NCI-H1417 treated with DMSO at 0.1 percent for 48 hours (cell line): Measurements from ENCODE around the gene CELA3B.
"Not testable (repeated sequence)": the region's sequence is repeated elsewhere in the genome, so short reads cannot be mapped to it uniquely, and the experiment has no call there.

Source experiments
- DNase-seq: peaks from one replicate; lab custom pipeline; 2025; lab: John Stamatoyannopoulos, UW

CELA3B gene

DNA sequence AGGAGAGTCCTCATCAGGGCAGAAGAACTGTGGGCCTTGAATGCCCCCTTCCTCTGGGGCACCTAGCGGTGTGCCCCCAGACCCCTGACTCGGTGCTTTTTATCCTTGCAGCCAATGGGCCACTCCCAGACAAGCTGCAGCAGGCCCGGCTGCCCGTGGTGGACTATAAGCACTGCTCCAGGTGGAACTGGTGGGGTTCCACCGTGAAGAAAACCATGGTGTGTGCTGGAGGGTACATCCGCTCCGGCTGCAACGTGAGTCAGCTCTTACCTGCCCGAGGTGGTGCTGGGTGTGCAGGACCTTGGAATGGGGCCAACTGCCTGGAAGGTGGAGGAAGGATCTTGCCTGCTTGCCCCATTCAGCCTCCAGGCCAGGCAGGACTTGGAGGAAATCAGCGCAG, 30.4 kb downstream of the CELA3B start:
- DNase-seq: not testable (repeated sequence)

DNA sequence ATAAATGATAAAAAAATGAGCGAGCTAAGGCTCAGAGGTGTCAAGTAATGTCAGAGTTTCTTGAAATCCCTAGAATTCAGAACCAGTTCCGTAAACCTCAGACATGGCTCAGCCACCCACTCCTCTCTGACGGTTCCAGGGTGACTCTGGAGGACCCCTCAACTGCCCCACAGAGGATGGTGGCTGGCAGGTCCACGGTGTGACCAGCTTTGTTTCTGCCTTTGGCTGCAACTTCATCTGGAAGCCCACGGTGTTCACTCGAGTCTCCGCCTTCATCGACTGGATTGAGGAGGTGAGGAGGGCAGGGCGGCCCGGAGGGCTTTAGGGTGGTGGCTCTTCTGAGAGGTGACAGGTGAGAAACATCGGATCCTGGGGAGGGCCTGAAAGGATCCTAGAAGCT, 32.7 kb downstream of the CELA3B start:
- DNase-seq: not testable (repeated sequence)

DNA sequence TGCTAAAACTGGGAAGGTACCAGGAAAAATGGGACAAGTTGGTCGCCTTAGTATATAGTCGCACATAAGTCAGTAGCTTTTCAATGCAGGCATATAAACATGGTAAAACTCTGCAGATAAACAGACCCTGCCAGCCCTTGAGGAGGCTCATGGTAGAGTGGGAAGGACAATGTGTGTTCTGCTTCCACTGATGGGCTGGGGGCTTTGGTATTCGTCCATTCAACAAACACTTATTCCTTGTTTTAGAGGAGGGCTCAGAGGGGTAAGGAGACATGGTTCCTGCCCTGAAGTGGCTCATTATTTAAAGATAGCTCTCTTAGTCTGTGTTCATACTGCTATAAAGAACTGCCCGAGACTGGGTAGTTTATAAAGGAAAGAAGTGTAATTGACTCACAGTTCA, 35.9 kb downstream of the CELA3B start:
- DNase-seq: not testable (repeated sequence)

DNA sequence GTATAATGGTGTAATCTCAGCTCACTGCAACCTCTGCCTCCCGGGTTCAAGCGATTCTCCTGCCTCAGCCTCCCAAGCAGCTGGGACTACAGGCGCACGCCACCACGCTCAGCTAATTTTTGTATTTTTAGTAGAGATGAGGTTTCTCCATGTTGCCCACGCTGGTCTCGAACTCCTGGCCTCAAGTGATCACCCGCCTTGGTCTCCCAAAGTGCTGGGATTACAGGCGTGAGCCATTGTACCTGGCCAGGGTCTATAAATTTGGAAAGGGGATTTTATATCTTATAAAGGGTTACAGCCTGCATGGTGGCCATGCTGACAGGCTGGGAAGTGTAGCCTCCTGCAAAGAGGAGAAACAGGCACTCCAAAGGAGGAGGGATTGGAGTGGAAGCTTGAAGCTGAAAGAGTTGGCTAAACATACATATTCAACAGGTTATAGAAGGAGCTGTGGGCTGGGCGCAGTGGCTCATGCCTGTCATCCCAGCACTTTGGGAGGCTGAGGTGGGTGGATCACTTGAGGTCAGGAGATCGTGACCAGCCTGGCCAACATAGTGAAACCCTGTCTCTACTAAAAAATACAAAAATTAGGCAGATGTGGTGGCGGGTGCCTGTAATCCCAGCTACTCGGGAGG, 37.9 kb downstream of the CELA3B start:
- not testable (repeated sequence) for DNase-seq

DNA sequence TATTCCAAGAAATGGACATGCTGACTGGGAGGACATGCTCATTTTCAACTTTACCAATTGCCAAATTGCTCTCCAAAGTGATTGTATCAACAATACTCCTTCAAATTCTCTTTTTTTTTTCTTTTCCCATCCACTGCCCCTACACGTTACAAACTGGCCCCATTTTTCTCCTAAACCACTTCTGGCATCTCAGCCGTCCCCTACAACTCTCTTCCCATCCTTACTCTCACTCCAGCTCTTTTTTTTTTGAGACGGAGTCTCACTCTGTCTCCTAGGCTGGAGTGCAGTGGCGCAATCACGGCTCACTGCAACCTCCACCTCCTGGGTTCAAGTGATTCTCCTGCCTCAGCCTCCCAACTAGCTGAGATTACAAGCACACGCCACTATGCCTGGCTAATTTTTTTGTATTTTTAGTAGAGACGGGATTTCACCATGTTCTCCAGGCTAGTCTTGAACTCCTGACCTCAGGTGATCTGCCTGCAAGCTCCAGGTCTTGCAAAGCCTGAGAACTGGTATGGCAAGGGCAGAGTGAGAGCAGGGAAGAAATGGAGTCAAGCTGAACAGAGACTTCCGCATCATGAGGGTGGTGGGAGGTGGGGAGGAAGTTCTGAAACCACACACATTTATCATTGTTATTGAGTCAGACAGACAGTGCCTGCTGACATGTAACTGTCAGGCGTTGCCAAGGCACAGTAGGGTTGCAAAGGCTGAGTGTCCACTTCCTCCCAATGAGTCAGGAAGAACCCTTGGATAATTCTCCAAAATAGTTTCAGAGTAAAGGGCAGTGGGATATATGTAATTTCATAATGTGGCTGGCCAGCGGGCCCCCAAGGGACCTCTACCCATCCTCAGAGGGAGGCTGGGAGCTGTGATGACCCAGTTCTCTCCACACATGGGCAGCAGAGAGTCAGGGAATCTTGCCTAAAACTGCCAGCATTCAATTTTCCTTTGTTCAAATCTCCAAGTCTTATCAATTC, 42.0 kb downstream of the CELA3B start:
- no peak for DNase-seq

DNA sequence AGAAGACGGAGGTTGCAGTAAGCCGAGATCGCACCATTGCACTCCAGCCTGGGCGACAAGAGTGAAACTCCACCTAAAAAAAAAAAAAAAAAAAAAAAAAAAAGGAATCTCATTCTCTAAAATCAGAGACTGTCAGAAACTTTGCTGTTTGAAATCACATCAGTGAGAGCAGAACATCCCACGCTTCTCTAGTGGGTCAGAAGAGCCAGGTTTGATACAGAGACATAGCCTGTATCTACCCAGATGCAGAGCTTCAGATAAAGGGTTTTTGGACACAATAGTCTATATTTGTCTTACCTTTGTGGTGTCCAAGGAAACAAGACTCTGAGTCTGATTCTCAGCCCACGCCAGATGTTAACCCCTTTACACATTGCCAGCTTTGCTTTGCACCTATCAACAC, 44.2 kb downstream of the CELA3B start:
- no peak for DNase-seq

DNA sequence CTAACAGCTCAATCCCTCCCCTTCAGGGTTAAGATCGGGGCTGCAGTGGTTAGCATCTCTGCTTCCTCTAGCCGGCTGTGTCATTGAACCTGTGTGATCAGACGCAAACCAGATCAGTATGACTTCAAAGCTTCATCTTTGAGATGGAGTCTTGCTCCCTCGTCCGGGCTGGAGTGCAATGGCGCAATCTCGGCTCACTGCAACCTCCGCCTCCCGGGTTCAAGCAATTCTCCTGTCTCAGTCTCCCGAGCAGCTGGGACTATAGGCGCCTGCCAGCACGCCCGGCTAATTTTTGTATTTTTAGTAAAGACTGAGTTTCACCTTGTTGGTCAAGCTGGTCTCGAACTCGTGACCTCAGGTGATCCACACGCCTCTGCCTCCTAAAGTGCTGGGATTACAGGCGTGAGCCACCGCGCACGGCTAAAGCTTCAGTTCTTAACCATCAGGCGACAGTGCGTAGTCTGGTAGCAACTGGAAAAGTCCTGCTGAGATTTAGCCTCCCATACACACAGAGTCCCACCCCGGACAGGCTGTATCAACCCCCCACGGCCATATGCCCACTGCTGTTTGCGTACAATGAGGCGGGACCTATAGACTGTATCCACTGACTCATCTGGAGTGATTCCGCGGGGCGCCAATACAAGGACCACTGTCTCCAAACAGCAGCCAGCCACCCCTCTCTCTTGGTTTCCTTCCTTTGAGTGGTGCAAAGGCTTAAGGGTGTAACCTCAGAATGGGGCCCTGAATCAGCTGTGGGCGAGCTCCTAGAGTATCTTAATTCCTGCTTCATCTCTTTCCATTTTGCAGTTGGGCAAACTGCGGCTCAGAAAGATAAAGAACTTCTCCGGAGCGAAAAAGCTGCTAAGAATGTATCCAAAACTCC, 47.9 kb downstream of the CELA3B start:
- DNase-seq: no peak

DNA sequence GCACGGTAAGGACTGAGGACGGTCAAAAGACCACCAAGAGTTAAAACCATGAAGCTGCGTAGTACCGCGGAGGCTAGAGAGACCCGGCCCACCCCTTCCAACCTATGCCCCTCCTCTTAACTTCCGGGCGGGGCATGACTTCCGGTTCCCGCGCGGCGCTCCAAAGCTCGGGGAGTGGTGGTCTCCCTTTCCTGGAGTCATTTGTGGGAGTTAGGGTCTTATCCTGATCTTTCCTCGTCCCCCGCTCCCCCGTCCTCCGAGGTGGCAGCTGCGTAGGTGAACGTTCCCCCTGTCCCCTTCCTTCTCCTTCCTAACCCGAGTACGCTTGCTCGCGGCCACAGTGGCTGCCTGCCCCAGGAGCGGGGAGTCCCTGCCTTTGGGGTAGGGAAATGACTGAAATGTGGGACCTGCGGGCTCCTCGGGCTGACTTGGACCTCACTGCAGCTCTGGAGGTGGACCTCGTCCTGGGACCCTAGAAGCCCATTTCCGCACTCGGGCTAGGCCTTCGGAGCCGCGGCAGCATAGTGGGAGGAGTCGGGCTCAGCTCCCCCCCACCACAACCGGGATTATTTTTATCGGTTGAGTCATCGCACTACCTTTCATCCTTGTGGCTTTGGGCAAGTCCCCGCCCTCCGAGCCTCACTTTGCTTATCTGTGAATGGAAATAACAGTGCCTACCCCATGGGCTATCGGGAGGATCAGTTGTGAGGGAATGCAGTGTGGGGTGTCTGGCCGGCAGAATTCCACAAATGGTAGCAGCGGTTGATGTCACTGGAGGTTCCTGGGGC, 48.7 kb downstream of the CELA3B start:
- peak; percentile 55 for DNase-seq

DNA sequence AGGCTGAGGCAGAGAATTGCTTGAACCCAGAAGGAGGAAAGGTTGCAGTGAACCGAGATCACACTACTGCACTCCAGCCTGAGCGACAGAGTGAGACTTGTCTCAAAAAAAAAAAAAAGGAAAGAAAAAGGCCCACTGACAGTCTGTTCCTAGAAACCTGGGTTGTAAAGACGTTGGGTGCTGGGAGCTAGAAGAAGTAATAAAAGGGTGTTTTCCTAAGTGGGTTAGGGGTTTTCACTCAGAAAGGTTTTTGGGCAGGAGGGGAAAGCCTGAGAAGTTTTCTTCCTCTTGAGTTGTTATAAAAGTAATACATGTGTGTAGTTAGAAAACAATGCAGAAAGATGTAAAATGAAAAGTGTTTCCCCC, 50.1 kb downstream of the CELA3B start:
- no peak for DNase-seq

DNA sequence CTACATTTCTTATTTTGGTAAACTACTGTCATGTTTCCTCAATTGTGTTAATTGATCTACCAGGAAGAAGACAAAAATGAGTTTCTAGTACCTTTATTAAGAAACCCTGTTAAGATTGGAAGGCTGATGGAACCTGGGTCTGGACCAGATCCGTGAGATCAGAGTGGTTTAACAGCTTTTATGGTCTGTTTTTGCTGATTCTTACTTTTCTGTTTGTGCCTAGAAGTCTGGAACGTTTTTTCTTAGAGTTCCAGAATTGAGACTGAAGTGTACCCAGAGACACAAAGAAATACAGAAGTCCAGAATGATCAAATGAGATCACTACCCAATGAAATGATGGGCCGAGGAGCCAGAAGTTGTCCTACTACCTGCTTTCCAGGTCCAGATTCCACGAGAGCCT, 53.2 kb downstream of the CELA3B start:
- DNase-seq: no peak

DNA sequence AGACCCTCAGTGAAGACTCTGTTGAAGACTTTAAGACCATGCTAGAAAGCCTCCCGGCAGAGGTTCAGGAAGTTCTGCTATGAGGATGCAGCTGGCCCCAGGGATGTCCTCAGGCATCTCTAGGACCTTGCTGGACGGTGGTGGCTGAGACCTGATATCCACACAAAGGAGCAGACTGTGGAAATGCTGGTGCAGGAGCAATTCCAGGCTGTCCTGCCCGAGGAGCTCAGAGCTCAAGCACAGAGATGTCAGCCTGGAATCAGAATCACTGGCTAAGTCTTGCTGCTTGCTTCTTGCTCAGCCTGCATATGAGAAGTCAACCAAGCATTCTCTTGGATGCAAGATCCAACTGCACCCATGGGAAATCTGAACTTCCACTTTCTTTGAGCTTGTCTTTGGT, 53.7 kb downstream of the CELA3B start:
- DNase-seq: no peak

DNA sequence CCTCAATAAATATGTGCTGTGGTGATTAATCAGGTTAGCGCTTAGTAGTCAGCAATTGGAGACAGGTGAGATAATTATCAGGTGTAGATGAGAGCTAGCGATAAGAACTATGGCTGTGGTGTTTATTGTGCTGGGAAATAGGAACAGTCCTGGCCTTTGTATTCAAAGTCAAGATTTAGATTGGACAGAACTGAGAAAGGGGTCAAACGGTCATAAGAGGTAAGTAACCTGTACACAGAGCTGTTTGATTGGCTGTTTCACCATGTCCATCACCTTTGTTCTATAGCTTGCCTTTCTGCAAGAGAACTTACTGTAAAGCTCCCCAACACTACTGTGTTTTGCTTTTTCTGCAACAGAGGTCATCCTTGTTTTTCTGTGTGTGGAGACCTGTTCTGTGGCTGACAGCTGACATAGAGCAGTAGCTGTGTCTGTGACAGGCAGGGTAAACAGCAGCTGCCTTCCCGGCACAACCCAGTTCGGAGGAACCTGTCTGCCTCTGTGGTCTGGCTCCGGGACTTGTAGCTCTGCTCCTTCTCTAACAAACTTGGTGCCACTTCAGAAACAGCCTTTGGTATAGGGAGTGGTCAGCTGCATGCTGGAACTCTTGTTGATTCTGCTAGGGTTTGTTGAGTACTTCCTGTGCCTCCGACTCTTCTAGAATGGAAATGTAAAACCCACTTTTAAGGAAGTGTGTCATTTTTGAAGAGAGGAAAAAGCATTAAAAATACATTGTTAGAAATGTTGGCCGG, 54.6 kb downstream of the CELA3B start:
- no peak for DNase-seq

DNA sequence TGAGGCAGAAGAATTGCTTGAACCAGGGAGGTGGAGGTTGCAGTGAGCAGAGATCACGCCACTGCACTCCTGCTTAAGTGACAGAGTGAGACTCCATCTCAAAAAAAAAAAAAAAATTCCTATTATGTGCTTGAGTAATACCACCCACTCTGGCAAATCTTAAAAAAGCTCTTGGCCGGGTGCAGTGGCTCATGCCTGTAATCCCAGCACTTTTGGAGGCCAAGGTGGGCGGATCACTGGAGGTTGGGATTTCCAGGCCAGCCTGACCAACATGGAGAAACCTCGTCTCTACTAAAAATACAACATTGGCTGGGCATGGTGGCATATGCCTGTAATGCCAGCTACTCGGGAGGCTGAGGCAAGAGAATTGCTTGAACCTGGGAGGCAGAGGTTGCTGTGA, 58.0 kb downstream of the CELA3B start:
- DNase-seq: not testable (repeated sequence)

DNA sequence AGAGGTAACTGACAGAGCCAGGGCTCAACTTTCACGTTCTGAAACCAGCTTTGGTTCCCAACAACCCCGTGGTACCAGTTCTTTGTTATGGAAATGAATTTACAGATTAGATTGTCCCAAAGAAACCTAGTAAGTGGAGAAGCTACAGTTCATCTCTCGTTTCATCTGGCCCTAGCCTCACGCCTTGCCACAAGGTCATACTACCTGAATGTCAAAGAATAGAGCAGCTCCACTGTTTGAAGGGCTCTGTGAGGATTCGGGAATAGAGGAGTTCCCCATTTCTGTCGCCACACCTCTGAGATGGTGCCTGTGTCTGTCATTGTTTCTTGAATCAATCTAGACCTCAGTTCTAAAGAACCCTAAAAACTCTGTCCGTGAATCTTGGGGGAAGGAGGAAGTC, 60.7 kb downstream of the CELA3B start:
- no peak for DNase-seq

DNA sequence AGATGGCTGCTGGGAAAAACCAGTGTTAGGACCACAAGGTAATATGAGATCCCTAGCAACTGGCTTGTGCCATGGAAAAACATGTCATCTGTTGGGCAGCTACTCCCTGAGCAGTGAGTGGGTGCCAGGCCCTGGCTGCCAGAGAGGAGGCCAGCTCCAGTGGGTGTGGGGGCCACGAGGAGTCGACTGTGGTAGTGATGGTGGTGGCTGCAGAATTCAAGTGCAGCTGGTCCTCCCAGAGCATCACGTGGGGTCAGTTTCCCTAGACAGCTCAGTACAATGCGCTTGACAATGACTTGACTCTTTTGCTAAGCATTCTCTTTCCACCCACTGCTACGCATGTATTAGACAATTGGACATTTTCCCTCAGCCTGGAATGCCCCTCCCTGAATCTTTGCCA, 61.2 kb downstream of the CELA3B start:
- no peak for DNase-seq
